ENCODE measurements around the gene TSPAN13. TPM values are rescaled to one million over a fixed set of nuclear protein-coding genes. Genes with fewer than 3 reads are reported as not detected.

TSPAN13 gene
- polyA plus RNA-seq, 1 donor from 2014 or later = 315 TPM

- no peak overlapping the region for H3K9ac ChIP-seq (ENCODE audit: low read length)
- no peaks in the 10 kb centered on the region for H3K36me3 ChIP-seq (ENCODE audit: insufficient read depth, low read length)
- H3K27me3 ChIP-seq (ENCODE audit: insufficient read depth, low read depth, low read length) = no peaks in the 10 kb centered on the region
- no peaks in the 10 kb centered on the region for H3F3A ChIP-seq (ENCODE audit: insufficient read depth, low read length, poor library complexity, severe bottlenecking)
- no peaks in the 10 kb centered on the region for H4K20me1 ChIP-seq (ENCODE audit: insufficient read depth)
- H3K27ac ChIP-seq (ENCODE audit: low read length) = no peak overlapping the region
- H3K9me3 ChIP-seq (ENCODE audit: low read length) = no peaks in the 10 kb centered on the region
- no peaks in the 10 kb centered on the region for H3K79me2 ChIP-seq (replicated peaks; ENCODE audit: insufficient read depth, low read length)
- H3K4me2 ChIP-seq (ENCODE audit: low read length) = no peak overlapping the region
- no peaks in the 10 kb centered on the region for H3K9me2 ChIP-seq (ENCODE audit: insufficient read depth, low read length)
- TF ChIP-seq, protein P1, sequence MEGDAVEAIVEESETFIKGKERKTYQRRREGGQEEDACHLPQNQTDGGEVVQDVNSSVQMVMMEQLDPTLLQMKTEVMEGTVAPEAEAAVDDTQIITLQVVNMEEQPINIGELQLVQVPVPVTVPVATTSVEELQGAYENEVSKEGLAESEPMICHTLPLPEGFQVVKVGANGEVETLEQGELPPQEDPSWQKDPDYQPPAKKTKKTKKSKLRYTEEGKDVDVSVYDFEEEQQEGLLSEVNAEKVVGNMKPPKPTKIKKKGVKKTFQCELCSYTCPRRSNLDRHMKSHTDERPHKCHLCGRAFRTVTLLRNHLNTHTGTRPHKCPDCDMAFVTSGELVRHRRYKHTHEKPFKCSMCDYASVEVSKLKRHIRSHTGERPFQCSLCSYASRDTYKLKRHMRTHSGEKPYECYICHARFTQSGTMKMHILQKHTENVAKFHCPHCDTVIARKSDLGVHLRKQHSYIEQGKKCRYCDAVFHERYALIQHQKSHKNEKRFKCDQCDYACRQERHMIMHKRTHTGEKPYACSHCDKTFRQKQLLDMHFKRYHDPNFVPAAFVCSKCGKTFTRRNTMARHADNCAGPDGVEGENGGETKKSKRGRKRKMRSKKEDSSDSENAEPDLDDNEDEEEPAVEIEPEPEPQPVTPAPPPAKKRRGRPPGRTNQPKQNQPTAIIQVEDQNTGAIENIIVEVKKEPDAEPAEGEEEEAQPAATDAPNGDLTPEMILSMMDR (IDR thresholded peaks at IDR 0.05; ENCODE audit: poor library complexity, severe bottlenecking) = no peak
- TF ChIP-seq MXI1 (conservative IDR thresholded peaks at IDR 0.05; ENCODE audit: poor library complexity, severe bottlenecking) (no peak), EZH2 (IDR thresholded peaks at IDR 0.05; ENCODE audit: borderline replicate concordance, insufficient read depth, low read length, poor library complexity, severe bottlenecking) (no peak), POLR2AphosphoS5 (IDR thresholded peaks at IDR 0.05) (no peak)
- TF ChIP-seq, protein P2, sequence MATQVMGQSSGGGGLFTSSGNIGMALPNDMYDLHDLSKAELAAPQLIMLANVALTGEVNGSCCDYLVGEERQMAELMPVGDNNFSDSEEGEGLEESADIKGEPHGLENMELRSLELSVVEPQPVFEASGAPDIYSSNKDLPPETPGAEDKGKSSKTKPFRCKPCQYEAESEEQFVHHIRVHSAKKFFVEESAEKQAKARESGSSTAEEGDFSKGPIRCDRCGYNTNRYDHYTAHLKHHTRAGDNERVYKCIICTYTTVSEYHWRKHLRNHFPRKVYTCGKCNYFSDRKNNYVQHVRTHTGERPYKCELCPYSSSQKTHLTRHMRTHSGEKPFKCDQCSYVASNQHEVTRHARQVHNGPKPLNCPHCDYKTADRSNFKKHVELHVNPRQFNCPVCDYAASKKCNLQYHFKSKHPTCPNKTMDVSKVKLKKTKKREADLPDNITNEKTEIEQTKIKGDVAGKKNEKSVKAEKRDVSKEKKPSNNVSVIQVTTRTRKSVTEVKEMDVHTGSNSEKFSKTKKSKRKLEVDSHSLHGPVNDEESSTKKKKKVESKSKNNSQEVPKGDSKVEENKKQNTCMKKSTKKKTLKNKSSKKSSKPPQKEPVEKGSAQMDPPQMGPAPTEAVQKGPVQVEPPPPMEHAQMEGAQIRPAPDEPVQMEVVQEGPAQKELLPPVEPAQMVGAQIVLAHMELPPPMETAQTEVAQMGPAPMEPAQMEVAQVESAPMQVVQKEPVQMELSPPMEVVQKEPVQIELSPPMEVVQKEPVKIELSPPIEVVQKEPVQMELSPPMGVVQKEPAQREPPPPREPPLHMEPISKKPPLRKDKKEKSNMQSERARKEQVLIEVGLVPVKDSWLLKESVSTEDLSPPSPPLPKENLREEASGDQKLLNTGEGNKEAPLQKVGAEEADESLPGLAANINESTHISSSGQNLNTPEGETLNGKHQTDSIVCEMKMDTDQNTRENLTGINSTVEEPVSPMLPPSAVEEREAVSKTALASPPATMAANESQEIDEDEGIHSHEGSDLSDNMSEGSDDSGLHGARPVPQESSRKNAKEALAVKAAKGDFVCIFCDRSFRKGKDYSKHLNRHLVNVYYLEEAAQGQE (IDR thresholded peaks at IDR 0.05; ENCODE audit: borderline replicate concordance) = no peak
- H3K4me3 ChIP-seq (ENCODE audit: low read length) = no peak overlapping the region
- H2AFZ ChIP-seq (ENCODE audit: low read depth, low read length) = no peak overlapping the region
Observed at GRCh38 chr7:16833373-16833772, 79.8 kb downstream of the TSPAN13 start.

Other genes with a start within 250 kb of the TSPAN13 start
- gene LRRC72, start 226.9 kb upstream of the TSPAN13 start, polyA plus RNA-seq = not detected in 2 replicates
- gene ANKMY2, start 108.0 kb upstream of the TSPAN13 start, polyA plus RNA-seq = 78.5 and 94.7 TPM in 2 replicates
- gene BZW2, start 107.6 kb upstream of the TSPAN13 start, polyA plus RNA-seq = 203 and 234 TPM in 2 replicates
- gene AGR2, start 51.2 kb downstream of the TSPAN13 start, polyA plus RNA-seq = not detected in 2 replicates
- gene AGR3, start 128.2 kb downstream of the TSPAN13 start, polyA plus RNA-seq = not detected in 2 replicates

Data from neural cell (in vitro differentiated cells).